ENCODE data around the gene CENPS. TPM values are rescaled to one million over a fixed set of nuclear protein-coding genes. Genes with fewer than 3 reads are reported as not detected.
A peak's percentile ranks its signal among the peaks of the same experiment; 100 is the strongest.

The CENPS gene
- total and polyA plus RNA-seq, 9 of the 15 experiments (the other 6 are each of a cell fraction or from before 2014, with no cell fraction given): 10.2 to 36.0 (median 26.0) TPM

DNA sequence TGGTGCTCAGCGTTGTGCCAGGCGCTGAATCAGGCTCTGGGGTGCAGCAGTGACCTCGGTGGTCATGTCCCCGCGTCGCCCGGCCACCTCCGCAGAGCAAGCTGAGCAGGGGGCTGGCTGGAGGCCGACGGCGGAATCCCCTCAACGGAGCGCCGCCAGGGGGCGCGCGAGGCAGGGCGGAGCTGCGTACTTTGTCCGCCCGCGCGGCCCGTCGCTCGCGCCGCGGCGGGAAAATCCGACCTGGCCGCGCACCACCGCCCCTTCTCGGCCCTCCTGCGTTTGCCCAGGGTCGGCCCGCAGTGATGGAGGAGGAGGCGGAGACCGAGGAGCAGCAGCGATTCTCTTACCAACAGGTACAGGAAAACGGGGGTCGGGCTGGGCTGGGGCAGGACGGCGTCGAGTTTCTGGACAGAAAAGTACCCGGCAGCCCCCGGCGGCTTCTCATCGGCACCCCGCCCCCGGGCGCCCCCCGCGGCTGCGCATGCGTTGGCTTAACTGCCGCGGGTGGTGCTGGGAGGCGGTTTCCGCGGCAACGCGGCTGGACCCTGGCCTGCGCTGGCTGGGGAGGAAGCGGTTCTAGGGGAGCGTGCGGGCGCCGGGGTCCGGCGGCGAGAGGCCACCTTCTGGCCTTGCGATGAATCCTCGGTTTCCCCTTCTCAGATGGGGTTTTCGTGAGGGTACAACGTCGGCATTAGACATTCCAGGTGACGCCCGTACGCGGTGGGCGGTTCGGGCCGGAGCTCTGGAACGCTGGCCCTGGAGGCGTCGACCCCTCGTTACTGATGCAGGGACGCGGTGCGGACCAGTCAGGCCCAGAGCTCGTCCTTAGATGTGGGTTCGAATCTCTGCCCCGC, at the start of gene CENPS (continued):
- TF ChIP-seq, protein P1, sequence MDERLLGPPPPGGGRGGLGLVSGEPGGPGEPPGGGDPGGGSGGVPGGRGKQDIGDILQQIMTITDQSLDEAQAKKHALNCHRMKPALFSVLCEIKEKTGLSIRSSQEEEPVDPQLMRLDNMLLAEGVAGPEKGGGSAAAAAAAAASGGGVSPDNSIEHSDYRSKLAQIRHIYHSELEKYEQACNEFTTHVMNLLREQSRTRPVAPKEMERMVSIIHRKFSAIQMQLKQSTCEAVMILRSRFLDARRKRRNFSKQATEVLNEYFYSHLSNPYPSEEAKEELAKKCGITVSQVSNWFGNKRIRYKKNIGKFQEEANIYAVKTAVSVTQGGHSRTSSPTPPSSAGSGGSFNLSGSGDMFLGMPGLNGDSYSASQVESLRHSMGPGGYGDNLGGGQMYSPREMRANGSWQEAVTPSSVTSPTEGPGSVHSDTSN (CRISPR knock-in tag; IDR thresholded peaks at IDR 0.05; ENCODE audit: low read depth): no peak
- TF ChIP-seq, protein P1 (tag; conservative IDR thresholded peaks at IDR 0.05; ENCODE audit: low read depth): no peak
- TF ChIP-seq FOXK1 (CRISPR knock-in tag; IDR thresholded peaks at IDR 0.05; ENCODE audit: borderline replicate concordance): peak; percentile 45; the same call in 1 of the 2 replicates
- peak; percentile 96 for TF ChIP-seq RFX1 (IDR thresholded peaks at IDR 0.05)
- TF ChIP-seq MAX (CRISPR knock-in tag; IDR thresholded peaks at IDR 0.05): peak; percentile 95
- peak; percentile 87; the same call in 1 of the 2 replicates for TF ChIP-seq TOE1 (IDR thresholded peaks at IDR 0.05; ENCODE audit: borderline replicate concordance)
- peak; percentile 97 for TF ChIP-seq TOE1 (CRISPR knock-in tag; IDR thresholded peaks at IDR 0.05; ENCODE audit: borderline replicate concordance, low read depth)
- TF ChIP-seq, protein P2, sequence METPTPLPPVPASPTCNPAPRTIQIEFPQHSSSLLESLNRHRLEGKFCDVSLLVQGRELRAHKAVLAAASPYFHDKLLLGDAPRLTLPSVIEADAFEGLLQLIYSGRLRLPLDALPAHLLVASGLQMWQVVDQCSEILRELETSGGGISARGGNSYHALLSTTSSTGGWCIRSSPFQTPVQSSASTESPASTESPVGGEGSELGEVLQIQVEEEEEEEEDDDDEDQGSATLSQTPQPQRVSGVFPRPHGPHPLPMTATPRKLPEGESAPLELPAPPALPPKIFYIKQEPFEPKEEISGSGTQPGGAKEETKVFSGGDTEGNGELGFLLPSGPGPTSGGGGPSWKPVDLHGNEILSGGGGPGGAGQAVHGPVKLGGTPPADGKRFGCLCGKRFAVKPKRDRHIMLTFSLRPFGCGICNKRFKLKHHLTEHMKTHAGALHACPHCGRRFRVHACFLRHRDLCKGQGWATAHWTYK (CRISPR knock-in tag; IDR thresholded peaks at IDR 0.05): peak; percentile 88; the same call in 1 of the 2 replicates
- TF ChIP-seq KLF13 (tag; IDR thresholded peaks at IDR 0.05; ENCODE audit: borderline replicate concordance, low read depth): peak; percentile 98
- TF ChIP-seq ASH1L (IDR thresholded peaks at IDR 0.05; ENCODE audit: borderline replicate concordance, low read depth, partially characterized antibody): no peak
- TF ChIP-seq JUNB (CRISPR knock-in tag; conservative IDR thresholded peaks at IDR 0.05): no peak
- no peak for TF ChIP-seq ZNF197 (CRISPR knock-in tag; IDR thresholded peaks at IDR 0.05; ENCODE audit: low read depth)
- 0 out of 2 replicates have a peak, but pooled peaks have one; percentile 57 for TF ChIP-seq ZBTB1 (CRISPR knock-in tag; IDR thresholded peaks at IDR 0.05; ENCODE audit: borderline replicate concordance, low read depth)
- TF ChIP-seq, protein P3, sequence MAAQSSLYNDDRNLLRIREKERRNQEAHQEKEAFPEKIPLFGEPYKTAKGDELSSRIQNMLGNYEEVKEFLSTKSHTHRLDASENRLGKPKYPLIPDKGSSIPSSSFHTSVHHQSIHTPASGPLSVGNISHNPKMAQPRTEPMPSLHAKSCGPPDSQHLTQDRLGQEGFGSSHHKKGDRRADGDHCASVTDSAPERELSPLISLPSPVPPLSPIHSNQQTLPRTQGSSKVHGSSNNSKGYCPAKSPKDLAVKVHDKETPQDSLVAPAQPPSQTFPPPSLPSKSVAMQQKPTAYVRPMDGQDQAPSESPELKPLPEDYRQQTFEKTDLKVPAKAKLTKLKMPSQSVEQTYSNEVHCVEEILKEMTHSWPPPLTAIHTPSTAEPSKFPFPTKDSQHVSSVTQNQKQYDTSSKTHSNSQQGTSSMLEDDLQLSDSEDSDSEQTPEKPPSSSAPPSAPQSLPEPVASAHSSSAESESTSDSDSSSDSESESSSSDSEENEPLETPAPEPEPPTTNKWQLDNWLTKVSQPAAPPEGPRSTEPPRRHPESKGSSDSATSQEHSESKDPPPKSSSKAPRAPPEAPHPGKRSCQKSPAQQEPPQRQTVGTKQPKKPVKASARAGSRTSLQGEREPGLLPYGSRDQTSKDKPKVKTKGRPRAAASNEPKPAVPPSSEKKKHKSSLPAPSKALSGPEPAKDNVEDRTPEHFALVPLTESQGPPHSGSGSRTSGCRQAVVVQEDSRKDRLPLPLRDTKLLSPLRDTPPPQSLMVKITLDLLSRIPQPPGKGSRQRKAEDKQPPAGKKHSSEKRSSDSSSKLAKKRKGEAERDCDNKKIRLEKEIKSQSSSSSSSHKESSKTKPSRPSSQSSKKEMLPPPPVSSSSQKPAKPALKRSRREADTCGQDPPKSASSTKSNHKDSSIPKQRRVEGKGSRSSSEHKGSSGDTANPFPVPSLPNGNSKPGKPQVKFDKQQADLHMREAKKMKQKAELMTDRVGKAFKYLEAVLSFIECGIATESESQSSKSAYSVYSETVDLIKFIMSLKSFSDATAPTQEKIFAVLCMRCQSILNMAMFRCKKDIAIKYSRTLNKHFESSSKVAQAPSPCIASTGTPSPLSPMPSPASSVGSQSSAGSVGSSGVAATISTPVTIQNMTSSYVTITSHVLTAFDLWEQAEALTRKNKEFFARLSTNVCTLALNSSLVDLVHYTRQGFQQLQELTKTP (IDR thresholded peaks at IDR 0.05; ENCODE audit: low read depth in 1 of 2, partially characterized antibody in 2 of 2): peak in 1 of 2 experiments; percentile 81
- peak; percentile 87 for TF ChIP-seq NFIC (IDR thresholded peaks at IDR 0.05)
- peak; percentile 69 for TF ChIP-seq HIVEP1 (CRISPR knock-in tag; IDR thresholded peaks at IDR 0.05)

All from K562 (cell line).